ENCODE measurements around the gene EMID1. TPM values are rescaled to one million over a fixed set of nuclear protein-coding genes. Genes with fewer than 3 reads are reported as not detected.

The EMID1 gene
- total and polyA plus RNA-seq, 3 donors from 2014 or later: 6.2 to 7.5 (median 7.0) TPM

DNA sequence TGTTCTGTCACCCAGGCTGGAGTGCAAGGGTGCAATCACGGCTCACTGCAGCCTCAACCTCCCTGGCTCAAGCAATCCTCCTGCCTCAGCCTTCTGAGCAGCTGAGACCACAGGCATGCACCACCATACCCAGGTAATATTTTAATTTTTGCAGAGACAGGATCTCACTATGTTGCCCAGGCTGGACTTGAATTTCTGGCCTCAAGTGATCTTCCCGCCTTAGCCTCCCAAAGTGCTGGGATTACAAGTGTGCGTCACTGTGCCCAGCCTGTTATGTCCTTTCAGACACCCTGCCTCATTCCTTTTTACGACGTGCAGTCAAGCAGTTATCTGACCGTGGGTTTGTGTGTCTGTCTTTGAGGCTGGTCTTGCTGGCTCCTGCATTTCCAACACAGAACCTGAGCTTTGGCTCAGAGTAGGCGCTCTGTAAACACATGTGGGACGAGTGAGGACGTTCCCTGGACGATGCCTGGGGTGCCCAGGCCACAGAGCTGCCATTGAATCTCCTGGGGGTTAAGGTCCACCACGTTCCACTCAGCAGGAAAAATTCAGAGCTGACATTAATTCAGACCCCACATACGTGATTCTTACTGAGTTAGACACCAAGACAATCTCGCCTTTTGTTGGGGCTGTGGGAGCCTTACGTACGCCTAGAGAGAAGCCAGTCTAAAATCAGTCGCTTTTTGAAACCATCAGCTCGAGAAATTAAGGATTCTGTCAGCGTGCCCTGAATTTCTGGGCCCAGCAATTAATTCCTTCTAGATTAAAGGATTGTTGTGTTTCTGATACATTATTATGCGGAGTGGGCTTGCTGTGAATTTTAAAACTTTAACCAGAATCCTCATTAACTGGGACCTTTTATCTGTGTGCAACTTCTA, 21.5 kb upstream of the EMID1 start:
- TF ChIP-seq, protein P1, sequence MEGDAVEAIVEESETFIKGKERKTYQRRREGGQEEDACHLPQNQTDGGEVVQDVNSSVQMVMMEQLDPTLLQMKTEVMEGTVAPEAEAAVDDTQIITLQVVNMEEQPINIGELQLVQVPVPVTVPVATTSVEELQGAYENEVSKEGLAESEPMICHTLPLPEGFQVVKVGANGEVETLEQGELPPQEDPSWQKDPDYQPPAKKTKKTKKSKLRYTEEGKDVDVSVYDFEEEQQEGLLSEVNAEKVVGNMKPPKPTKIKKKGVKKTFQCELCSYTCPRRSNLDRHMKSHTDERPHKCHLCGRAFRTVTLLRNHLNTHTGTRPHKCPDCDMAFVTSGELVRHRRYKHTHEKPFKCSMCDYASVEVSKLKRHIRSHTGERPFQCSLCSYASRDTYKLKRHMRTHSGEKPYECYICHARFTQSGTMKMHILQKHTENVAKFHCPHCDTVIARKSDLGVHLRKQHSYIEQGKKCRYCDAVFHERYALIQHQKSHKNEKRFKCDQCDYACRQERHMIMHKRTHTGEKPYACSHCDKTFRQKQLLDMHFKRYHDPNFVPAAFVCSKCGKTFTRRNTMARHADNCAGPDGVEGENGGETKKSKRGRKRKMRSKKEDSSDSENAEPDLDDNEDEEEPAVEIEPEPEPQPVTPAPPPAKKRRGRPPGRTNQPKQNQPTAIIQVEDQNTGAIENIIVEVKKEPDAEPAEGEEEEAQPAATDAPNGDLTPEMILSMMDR (IDR thresholded peaks at IDR 0.05): no peak
- TF ChIP-seq POLR2A (IDR thresholded peaks at IDR 0.05): no peak
- 82 to 85% methylated on average over 19 of the region's 19 CpGs for WGBS, 2 donors
- no peak for DNase-seq

DNA sequence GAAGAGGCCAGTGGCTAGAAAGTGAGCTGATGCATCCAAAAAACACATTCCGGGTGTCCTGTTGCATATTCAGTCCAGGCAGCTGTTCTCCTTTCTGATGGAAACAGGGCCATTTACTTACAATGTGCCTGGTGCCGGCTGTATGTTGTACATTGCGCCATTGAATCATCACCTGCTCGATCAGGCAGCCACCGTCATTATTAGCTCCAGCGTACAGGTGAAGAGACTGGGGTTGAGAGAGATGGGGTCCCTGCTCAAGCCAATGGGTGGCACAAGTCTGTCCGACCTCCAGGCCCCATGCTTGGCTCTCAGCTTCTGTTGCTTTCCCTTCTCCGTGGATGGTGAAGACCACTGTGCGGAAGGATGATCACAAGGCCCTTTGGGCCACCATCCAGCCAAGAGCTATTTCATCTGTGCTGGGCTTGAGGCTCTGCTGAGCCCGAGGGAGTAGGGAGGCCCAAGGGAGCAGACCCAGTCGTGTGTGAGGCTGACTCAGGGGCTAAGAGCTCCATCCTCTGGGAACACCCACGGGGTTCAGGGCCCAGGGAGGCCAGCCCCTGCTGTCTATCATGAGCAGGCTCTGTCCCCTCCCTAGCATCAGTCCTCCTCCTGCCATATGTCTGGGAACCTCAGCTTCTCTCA, 20.7 kb upstream of the EMID1 start:
- 72 to 83% methylated on average over 9 to 12 of the region's 12 CpGs for WGBS, 2 donors
- H3K4me3 ChIP-seq: no peak overlapping the region
- H3K27me3 ChIP-seq: no peaks in the 10 kb centered on the region
- H3K36me3 ChIP-seq (ENCODE audit: low read depth, missing control alignments): no peaks in the 10 kb centered on the region
- no peak for TF ChIP-seq POLR2A (IDR thresholded peaks at IDR 0.05)
- TF ChIP-seq, protein P1 (IDR thresholded peaks at IDR 0.05): no peak
- intact Hi-C loops (cut with DNase I; ENCODE audit: low total_unique reads): no loop called here
- no peak overlapping the region for H3K27ac ChIP-seq
- no peaks in the 10 kb centered on the region for H3K9me3 ChIP-seq
- H3K4me1 ChIP-seq: no peaks in the 10 kb centered on the region
- DNase-seq: no peak

More for the DNA sequence above, 21.5 kb upstream of the EMID1 start:
- no peak overlapping the region for H3K27ac ChIP-seq
- intact Hi-C loops (cut with DNase I; ENCODE audit: low total_unique reads): no loop called here
- no peaks in the 10 kb centered on the region for H3K4me1 ChIP-seq
- H3K27me3 ChIP-seq: no peaks in the 10 kb centered on the region
- H3K9me3 ChIP-seq: no peaks in the 10 kb centered on the region
- H3K36me3 ChIP-seq (ENCODE audit: low read depth, missing control alignments): no peaks in the 10 kb centered on the region
- H3K4me3 ChIP-seq: no peak overlapping the region

DNA sequence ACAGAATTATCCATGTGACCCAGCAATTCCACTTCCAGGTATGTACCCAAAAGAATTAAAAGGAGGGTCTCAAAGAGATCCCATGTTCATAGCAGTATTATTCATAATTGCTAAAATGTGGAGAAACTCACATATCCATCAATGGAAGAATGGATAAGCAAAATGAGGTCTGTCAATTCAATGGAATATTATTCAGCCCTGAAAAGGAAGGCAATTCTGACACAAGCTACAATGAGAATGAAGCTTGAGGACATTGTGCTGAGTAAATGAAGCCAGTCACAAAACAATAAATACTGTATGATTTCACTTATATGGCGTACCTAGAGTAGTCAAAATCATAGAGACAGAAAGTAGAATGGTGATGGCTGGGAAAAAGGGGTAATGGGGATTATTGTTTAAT, 19.4 kb upstream of the EMID1 start:
- 95 to 96% methylated on average over 1 of the region's 1 CpG for WGBS, 2 donors
- H3K4me3 ChIP-seq: no peak overlapping the region
- no peaks in the 10 kb centered on the region for H3K9me3 ChIP-seq
- H3K27ac ChIP-seq: no peak overlapping the region
- H3K36me3 ChIP-seq (ENCODE audit: low read depth, missing control alignments): no peaks in the 10 kb centered on the region
- H3K27me3 ChIP-seq: no peaks in the 10 kb centered on the region
- intact Hi-C loops (cut with DNase I; ENCODE audit: low total_unique reads): no loop called here
- TF ChIP-seq, protein P1 (IDR thresholded peaks at IDR 0.05): no peak
- no peak for TF ChIP-seq POLR2A (IDR thresholded peaks at IDR 0.05)
- DNase-seq: no peak
- no peaks in the 10 kb centered on the region for H3K4me1 ChIP-seq

- no peak for TF ChIP-seq POLR2A (IDR thresholded peaks at IDR 0.05)
- TF ChIP-seq, protein P1 (IDR thresholded peaks at IDR 0.05): no peak
- DNase-seq: no peak
- WGBS, 2 donors: 89 to 90% methylated on average over 3 to 7 of the region's 7 CpGs
- Histone ChIP-seq H3K27ac (no peak overlapping the region), H3K4me1 (no peaks in the 10 kb centered on the region), H3K9me3 (no peaks in the 10 kb centered on the region), H3K27me3 (no peaks in the 10 kb centered on the region), H3K4me3 (no peak overlapping the region), H3K36me3 (ENCODE audit: low read depth, missing control alignments) (no peaks in the 10 kb centered on the region)
- intact Hi-C loops (cut with DNase I; ENCODE audit: low total_unique reads): no loop called here
Observed at GRCh38 chr22:29187831-29188230, 17.9 kb upstream of the EMID1 start.

Data from testis (tissue), 3 donors.